SK-N-SH treated with all-trans-retinoic acid at 6 μM for 48 hours (cell line): ENCODE measurements around the gene FBXL16.

Experiments
- ARNTL ChIP-seq: fragments of 450-650 bp; formaldehyde crosslinking; IDR thresholded peaks from 2 replicates; pipeline ENCODE4 v1.5.0; 2020; ENCODE audit warnings: low read depth, mild to moderate bottlenecking, moderate library complexity, borderline replicate concordance
- TF ChIP-seq, protein P1 (sequence below): fragments of 250-450 bp; sonication (Bioruptor Pico); IDR thresholded peaks from 2 replicates; pipeline ENCODE4 v1.8.0; 2020; ENCODE audit warnings: mild to moderate bottlenecking, moderate library complexity, borderline replicate concordance

DNA sequence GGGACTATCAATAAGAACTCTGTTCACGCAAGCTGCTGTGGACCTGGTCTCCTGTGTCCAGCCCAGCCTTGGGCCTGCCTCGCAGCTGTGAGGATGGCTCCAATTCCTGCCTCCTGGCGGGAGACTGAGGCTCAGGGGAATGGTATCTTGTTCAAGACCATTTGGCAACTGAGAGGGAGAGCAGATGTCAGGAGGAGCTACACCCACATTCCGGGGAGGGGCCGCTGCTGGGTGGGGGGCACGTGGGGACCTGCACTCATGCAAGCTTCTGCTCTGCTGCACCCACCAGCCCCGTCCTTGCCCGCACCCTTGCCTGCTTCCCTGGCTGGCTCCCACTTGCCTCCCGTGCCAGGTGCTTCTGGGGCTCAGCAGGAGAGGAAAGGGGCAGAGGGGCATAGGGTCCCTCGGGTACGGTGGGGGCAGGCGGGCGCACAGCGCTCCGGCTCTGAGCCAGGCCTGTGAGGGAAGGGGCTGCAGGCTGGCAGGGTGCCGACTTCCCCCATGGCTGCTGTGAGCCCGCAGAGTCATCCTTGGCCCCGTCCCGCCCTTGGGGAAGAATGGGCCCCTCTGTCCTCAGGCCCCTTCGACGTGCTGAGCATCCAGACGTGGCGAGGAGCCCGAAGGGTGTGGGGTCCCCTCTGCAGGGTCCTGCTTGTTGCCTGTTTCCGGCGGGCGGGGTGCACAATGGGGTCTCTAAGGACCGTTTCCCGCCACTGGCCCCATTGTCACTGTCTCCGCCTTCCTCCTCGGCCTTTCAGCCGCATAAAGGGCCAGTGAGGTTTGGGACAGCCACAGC is 12.0 kb upstream of the FBXL16 start:
- TF ChIP-seq ARNTL (CRISPR knock-in tag), result no peak
- TF ChIP-seq, protein P1, sequence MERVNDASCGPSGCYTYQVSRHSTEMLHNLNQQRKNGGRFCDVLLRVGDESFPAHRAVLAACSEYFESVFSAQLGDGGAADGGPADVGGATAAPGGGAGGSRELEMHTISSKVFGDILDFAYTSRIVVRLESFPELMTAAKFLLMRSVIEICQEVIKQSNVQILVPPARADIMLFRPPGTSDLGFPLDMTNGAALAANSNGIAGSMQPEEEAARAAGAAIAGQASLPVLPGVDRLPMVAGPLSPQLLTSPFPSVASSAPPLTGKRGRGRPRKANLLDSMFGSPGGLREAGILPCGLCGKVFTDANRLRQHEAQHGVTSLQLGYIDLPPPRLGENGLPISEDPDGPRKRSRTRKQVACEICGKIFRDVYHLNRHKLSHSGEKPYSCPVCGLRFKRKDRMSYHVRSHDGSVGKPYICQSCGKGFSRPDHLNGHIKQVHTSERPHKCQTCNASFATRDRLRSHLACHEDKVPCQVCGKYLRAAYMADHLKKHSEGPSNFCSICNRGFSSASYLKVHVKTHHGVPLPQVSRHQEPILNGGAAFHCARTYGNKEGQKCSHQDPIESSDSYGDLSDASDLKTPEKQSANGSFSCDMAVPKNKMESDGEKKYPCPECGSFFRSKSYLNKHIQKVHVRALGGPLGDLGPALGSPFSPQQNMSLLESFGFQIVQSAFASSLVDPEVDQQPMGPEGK (CRISPR knock-in tag), result no peak
